Body of pancreas (tissue), 4 donors: ENCODE results near the gene RBPJL. TPM values are rescaled to one million over a fixed set of nuclear protein-coding genes. Genes with fewer than 3 reads are reported as not detected.

ENCODE experiments used
- ATAC-seq: fragments of 150-250 bp; one replicate; pipeline ENCODE4 v1.9.1; 2016
- DNase-seq, 4 donors: peaks; one replicate each; pipeline ENCODE4 v3.0.0-alpha.2; 2019
- H3K27ac ChIP-seq, 4 donors: fragments of 200-600 bp; sonication (generic); 1 replicate in 3 of 4; 2 replicates in 1 of 4; pipeline versions ENCODE4 v1.5.1 to v1.6.1; 2016 to 2019; ENCODE audit warnings: mild to moderate bottlenecking in 1 of 4, mixed read lengths in 1 of 4, moderate library complexity in 1 of 4
- H3K27me3 ChIP-seq, 2 donors: fragments of 200-600 bp; sonication (generic); one replicate each; pipeline ENCODE4 v1.6.0; 2016; ENCODE audit warnings: mild to moderate bottlenecking in 1 of 2
- H3K36me3 ChIP-seq, 2 donors: fragments of 200-600 bp; sonication (generic); replicated peaks in 1 of 2; 2 replicates each; pipeline ENCODE4 v1.5.1; 2016; ENCODE audit warnings: low read depth in 2 of 2; ENCODE audit not compliant: insufficient read depth in 1 of 2
- H3K4me1 ChIP-seq: fragments of 200-600 bp; sonication (generic); one replicate; pipeline ENCODE4 v1.6.0; 2016
- H3K4me3 ChIP-seq, 2 donors: fragments of 200-600 bp; sonication (generic); 1 replicate in 1 of 2; 2 replicates in 1 of 2; pipeline ENCODE4 v1.5.1; 2016 to 2019
- H3K9me3 ChIP-seq, 3 donors: fragments of 200-600 bp; sonication (generic); 1 replicate in 2 of 3; 2 replicates in 1 of 3; pipeline ENCODE4 v1.5.1; 2016
- POLR2A ChIP-seq, 3 donors: fragments of 450-650 bp; IDR thresholded peaks; one replicate each; pipeline ENCODE4 v1.6.1; 2016; ENCODE audit warnings: antibody characterized with exemption in 3 of 3, mild to moderate bottlenecking in 2 of 3
- WGBS, 2 donors: methylation state at CpG; one replicate each; pipeline ENCODE4 v1.1.5; 2017; 5-methylcytosine and 5-hydroxymethylcytosine counted together
- intact Hi-C: fragments of 100-400 bp; cut with DNase I; formaldehyde crosslinking; loops from one replicate; pipeline ENCODE4 v1.15.1; 2023
- total RNA-seq, 2 donors: library from RNA; depleted of rRNA; stranded (reverse); fragments of >200 nt; gene quantifications; one replicate each; pipeline ENCODE4 v1.1.0, GENCODE V29; 2016
- TF ChIP-seq, protein P1 (sequence below), 7 experiments: fragments of 450-650 bp in 4 of 7; fragments of 200-600 bp in 3 of 7; sonication (generic) in 3 of 7; IDR thresholded peaks; one replicate each; pipeline ENCODE4 v1.5.1; 2016 to 2019; ENCODE audit warnings: antibody characterized with exemption in 7 of 7

RBPJL gene
- total RNA-seq, 2 donors from 2014 or later: 306 to 837 TPM

DNA sequence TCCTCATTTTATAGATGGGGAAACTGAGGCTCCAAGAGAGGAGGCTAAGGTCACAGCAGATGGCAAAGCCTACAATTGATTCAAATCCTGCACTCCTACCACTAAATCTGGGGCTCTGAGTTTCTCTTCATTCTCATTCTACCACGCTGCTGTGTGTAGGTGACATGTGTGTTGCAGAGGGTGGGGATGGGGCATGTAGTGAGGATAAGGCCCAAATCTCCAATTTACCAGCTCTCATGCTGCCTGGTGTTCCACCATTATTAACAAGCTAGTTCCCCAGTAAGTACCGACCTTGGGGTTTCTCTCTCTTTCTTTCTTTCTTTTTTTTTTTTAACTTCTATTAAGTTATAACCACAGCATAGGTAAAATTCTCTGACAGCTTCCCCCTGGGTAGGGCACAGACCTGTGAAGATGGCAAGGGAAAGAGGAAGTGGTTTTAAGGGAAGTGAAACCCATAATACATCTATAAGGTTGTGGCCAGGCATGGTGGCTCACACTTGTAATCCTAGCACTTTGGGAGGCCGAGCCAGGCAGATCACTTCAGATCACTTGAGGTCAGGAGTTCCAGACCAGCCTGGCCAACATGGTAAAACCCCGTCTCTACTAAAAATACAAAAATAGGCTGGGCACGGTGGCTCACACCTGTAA is 14.4 kb downstream of the RBPJL start:
- no peak overlapping the region for H3K4me3 ChIP-seq
- H3K36me3 ChIP-seq: peaks cover 0 to 5% of the 10 kb centered on the region in 2 donors
- no peak for DNase-seq
- 33 to 39% methylated on average over 5 of the region's 5 CpGs for WGBS, 2 donors
- H3K27ac ChIP-seq: peak overlapping the region; percentile 23 to 74 (median 58)
- peaks cover 59% of the 10 kb centered on the region for H3K4me1 ChIP-seq
- ATAC-seq: no peak
- TF ChIP-seq, protein P1, sequence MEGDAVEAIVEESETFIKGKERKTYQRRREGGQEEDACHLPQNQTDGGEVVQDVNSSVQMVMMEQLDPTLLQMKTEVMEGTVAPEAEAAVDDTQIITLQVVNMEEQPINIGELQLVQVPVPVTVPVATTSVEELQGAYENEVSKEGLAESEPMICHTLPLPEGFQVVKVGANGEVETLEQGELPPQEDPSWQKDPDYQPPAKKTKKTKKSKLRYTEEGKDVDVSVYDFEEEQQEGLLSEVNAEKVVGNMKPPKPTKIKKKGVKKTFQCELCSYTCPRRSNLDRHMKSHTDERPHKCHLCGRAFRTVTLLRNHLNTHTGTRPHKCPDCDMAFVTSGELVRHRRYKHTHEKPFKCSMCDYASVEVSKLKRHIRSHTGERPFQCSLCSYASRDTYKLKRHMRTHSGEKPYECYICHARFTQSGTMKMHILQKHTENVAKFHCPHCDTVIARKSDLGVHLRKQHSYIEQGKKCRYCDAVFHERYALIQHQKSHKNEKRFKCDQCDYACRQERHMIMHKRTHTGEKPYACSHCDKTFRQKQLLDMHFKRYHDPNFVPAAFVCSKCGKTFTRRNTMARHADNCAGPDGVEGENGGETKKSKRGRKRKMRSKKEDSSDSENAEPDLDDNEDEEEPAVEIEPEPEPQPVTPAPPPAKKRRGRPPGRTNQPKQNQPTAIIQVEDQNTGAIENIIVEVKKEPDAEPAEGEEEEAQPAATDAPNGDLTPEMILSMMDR (IDR thresholded peaks at IDR 0.05): no peak
- TF ChIP-seq POLR2A (IDR thresholded peaks at IDR 0.05): no peak
- intact Hi-C loops: no loop called here
- H3K27me3 ChIP-seq: no peaks in the 10 kb centered on the region
- no peaks in the 10 kb centered on the region for H3K9me3 ChIP-seq

DNA sequence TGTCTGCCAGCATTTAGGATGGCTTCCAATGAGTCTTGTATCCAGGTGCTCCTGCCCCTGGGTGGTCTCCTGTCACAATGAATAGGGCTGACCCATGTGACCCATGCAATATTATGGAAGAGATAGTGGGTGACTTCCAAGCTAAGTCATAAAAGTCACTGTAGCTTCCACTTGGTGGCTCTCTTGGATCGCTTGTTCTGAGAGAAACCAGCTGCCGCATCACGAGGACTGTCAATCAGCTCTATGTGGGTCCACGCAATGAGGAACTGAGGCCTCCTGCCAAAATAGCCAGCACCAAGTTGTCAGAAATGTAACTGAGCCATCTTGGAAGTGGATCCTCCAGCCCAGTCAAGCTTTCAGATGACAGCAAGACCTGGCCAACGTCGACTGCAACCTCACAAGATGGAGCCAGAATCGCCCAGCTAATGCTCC is 16.3 kb downstream of the RBPJL start:
- 27 to 32% methylated on average over 7 of the region's 7 CpGs for WGBS, 2 donors
- ATAC-seq (peak; percentile 51), DNase-seq (peak; percentile 70 to 88 (median 76))
- Histone ChIP-seq H3K27ac (peak overlapping the region in 3 of 4 donors; percentile 57 to 74 (median 67)), H3K4me1 (peaks cover 43% of the 10 kb centered on the region), H3K9me3 (no peaks in the 10 kb centered on the region), H3K36me3 (peaks cover 0 to 16% of the 10 kb centered on the region in 2 donors), H3K27me3 (no peaks in the 10 kb centered on the region), H3K4me3 (no peak overlapping the region)
- no peak for TF ChIP-seq POLR2A (IDR thresholded peaks at IDR 0.05)
- TF ChIP-seq, protein P1 (IDR thresholded peaks at IDR 0.05): peak; percentile 24 to 81 (median 67)
- intact Hi-C loops: no loop called here

DNA sequence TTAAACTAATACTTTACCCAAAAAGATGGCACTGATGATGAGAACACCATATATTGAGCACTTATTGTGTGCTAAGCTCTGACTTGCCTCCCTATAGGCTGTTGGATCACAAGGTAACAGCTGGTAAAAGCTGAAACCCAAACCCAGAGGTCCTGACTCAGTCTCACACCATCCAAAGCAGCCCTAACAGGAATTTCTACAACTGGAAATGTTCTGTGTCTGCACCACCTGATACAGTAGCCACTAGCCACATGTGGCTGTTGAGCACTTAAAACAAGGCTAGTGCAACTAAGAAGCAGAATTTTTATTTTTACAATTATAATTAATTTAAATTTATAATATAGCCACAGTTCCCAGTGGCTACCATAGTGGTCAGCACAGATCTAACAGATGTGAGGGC is 17.1 kb downstream of the RBPJL start:
- no peak for TF ChIP-seq POLR2A (IDR thresholded peaks at IDR 0.05)
- TF ChIP-seq, protein P1 (IDR thresholded peaks at IDR 0.05): no peak
- Histone ChIP-seq H3K27me3 (no peaks in the 10 kb centered on the region), H3K36me3 (peaks cover 0 to 20% of the 10 kb centered on the region in 2 donors), H3K4me1 (peaks cover 35% of the 10 kb centered on the region), H3K4me3 (no peak overlapping the region), H3K9me3 (no peaks in the 10 kb centered on the region), H3K27ac (peak overlapping the region in 3 of 4 donors; percentile 57 to 74 (median 67))
- intact Hi-C loops: no loop called here
- no peak for DNase-seq
- ATAC-seq: no peak

DNA sequence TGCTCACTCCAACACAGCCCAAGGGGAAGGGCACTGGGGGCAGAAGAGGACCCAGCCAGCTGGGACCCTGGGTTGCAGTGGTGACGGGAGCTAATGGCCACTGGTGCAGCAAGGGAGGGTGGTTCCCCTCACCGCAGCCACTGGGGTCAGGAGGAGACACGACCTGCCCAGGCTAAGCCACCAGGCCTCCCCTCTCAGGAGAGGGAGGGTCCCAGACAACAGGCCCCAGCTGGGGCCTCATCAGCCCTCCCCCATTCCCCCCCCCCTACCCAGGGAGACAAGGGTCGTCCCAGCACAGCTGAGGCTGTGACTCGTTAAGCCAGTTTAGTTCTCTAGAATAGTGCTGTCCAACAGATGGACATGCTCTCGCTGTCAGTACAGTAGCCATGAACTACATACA is 18.7 kb downstream of the RBPJL start:
- intact Hi-C loops: no loop called here
- Histone ChIP-seq H3K36me3 (peaks cover 0 to 26% of the 10 kb centered on the region in 2 donors), H3K9me3 (no peaks in the 10 kb centered on the region), H3K27ac (no peak overlapping the region), H3K27me3 (no peaks in the 10 kb centered on the region), H3K4me1 (peaks cover 40% of the 10 kb centered on the region), H3K4me3 (no peak overlapping the region)
- 67 to 69% methylated on average over 5 to 6 of the region's 6 CpGs for WGBS, 2 donors
- no peak for ATAC-seq
- peak in 1 of 4 donors; percentile 11 for DNase-seq
- no peak for TF ChIP-seq POLR2A (IDR thresholded peaks at IDR 0.05)
- TF ChIP-seq, protein P1 (IDR thresholded peaks at IDR 0.05): no peak

DNA sequence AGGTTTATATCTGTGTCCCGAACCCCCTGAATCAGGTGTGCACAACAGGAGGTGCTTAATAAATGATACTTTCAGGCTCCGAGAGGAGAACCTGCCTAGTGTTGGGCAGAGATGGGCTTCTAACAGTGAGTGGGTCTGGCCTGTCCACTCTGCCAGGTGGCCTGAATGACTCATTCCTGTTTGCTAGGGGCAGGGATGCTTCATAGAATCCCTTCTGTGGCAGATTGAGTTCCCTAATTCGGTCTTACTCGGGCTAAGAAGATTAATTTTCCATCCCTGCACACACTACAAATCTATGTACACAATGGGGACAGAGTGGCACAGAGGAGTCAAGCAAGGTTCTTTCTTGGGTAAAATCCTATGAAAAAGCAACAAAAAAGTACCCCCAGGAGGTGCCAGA is 21.8 kb downstream of the RBPJL start:
- H3K27ac ChIP-seq: peak overlapping the region in 1 of 4 donors; percentile 67
- H3K9me3 ChIP-seq: no peaks in the 10 kb centered on the region
- intact Hi-C loops: no loop called here
- H3K4me3 ChIP-seq: no peak overlapping the region
- TF ChIP-seq, protein P1 (IDR thresholded peaks at IDR 0.05): no peak
- no peak for TF ChIP-seq POLR2A (IDR thresholded peaks at IDR 0.05)
- 78 to 81% methylated on average over 4 of the region's 4 CpGs for WGBS, 2 donors
- no peak for DNase-seq
- H3K36me3 ChIP-seq: peaks cover 11 to 36% of the 10 kb centered on the region in 2 donors
- no peak for ATAC-seq
- H3K27me3 ChIP-seq: no peaks in the 10 kb centered on the region
- peaks cover 37% of the 10 kb centered on the region for H3K4me1 ChIP-seq
